ENCODE results near the gene CES3. TPM values are rescaled to one million over a fixed set of nuclear protein-coding genes. Genes with fewer than 3 reads are reported as not detected.
A peak's percentile ranks its signal among the peaks of the same experiment; 100 is the strongest.

Gene CES3
- total and polyA plus RNA-seq, 9 of the 15 experiments (the other 6 are each of a cell fraction or from before 2014, with no cell fraction given): 0.06 to 2.2 (median 0.68) TPM

DNA sequence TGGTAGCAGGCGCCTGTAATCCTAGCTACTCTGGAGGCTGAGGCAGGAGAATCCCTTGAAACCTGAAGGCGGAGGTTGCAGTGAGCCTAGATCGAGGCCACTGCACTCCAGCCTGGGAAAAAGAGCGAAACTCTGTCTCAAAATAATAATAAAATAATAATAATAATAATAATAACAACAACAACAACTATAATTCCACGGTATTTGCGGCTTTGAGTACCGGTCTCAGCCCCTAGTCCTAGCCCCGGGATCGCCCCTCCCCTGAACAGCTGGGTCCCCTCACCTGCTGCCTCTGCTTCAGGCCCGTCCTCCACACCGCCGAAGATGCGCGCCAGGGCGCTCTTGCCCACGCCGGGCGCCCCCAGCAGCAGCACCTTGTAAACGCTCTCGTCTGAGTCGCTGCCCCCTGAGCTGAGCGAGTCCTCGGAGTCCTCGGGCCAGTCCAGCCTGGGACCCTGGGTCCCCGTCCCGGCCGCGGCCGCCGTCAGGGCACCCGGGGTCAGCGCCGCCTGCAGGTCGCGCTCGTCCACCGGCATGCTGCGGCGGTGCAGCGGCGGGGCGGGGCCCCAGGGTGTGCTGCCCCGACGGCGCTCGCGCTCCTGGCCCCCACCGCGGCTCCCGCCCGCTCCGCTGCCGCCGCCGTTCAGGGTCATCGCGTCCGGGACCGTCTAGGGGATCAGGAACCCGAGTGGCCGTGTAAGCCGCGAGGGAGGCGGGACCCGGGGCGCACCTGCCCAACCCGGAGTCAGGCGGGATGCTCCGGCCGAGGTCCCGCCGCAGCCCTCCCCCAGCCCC is 36.3 kb upstream of the CES3 start (continued):
- TF ChIP-seq, protein P1, sequence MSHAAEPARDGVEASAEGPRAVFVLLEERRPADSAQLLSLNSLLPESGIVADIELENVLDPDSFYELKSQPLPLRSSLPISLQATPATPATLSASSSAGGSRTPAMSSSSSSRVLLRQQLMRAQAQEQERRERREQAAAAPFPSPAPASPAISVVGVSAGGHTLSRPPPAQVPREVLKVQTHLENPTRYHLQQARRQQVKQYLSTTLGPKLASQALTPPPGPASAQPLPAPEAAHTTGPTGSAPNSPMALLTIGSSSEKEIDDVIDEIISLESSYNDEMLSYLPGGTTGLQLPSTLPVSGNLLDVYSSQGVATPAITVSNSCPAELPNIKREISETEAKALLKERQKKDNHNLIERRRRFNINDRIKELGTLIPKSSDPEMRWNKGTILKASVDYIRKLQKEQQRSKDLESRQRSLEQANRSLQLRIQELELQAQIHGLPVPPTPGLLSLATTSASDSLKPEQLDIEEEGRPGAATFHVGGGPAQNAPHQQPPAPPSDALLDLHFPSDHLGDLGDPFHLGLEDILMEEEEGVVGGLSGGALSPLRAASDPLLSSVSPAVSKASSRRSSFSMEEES (CRISPR knock-in tag; IDR thresholded peaks at IDR 0.05): no peak
- TF ChIP-seq KLF10 (CRISPR knock-in tag; IDR thresholded peaks at IDR 0.05): no peak
- peak in 1 of 2 experiments; percentile 66; a peak in 3 of 4 replicates for TF ChIP-seq RAD21 (CRISPR knock-in tag; conservative IDR thresholded peaks at IDR 0.05 in 1 of 2, IDR thresholded peaks at IDR 0.05 in 1 of 2)
- TF ChIP-seq VEZF1 (CRISPR knock-in tag; IDR thresholded peaks at IDR 0.05): peak; percentile 53; the same call in 1 of the 2 replicates
- TF ChIP-seq CTBP1 (IDR thresholded peaks at IDR 0.05; ENCODE audit: borderline replicate concordance): peak; percentile 73; the same call in 1 of the 2 replicates
- TF ChIP-seq KDM4B (IDR thresholded peaks at IDR 0.05; ENCODE audit: borderline replicate concordance in 2 of 2, low read depth in 1 of 2): no peak
- TF ChIP-seq TRIM24 (IDR thresholded peaks at IDR 0.05): no peak
- TF ChIP-seq RB1 (IDR thresholded peaks at IDR 0.05; ENCODE audit: low read depth): peak; percentile 89
- TF ChIP-seq, protein P2, sequence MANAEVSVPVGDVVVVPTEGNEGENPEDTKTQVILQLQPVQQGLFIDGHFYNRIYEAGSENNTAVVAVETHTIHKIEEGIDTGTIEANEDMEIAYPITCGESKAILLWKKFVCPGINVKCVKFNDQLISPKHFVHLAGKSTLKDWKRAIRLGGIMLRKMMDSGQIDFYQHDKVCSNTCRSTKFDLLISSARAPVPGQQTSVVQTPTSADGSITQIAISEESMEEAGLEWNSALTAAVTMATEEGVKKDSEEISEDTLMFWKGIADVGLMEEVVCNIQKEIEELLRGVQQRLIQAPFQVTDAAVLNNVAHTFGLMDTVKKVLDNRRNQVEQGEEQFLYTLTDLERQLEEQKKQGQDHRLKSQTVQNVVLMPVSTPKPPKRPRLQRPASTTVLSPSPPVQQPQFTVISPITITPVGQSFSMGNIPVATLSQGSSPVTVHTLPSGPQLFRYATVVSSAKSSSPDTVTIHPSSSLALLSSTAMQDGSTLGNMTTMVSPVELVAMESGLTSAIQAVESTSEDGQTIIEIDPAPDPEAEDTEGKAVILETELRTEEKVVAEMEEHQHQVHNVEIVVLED (CRISPR knock-in tag; IDR thresholded peaks at IDR 0.05): no peak
- TF ChIP-seq TFAP4 (CRISPR knock-in tag; IDR thresholded peaks at IDR 0.05; ENCODE audit: borderline replicate concordance): peak; percentile 54; the same call in 1 of the 2 replicates
- no peak for TF ChIP-seq TAF1 (IDR thresholded peaks at IDR 0.05; ENCODE audit: control insufficient read depth, extremely low read depth, insufficient read depth, low read length, severe bottlenecking)
- TF ChIP-seq MTA1 (IDR thresholded peaks at IDR 0.05; ENCODE audit: borderline replicate concordance): no peak
- TF ChIP-seq FOXM1 (IDR thresholded peaks at IDR 0.05; ENCODE audit: low read depth): no peak
- no peak for TF ChIP-seq FOXM1 (CRISPR knock-in tag; IDR thresholded peaks at IDR 0.05; ENCODE audit: low read depth)
- TF ChIP-seq NFE2 (IDR thresholded peaks at IDR 0.05; ENCODE audit: low read depth): no peak
- TF ChIP-seq NCOA6 (IDR thresholded peaks at IDR 0.05): peak; percentile 91
- no peak for TF ChIP-seq ZNF124 (CRISPR knock-in tag; IDR thresholded peaks at IDR 0.05)
- peak; percentile 41; the same call in 1 of the 2 replicates for TF ChIP-seq ATF7 (IDR thresholded peaks at IDR 0.05)
- TF ChIP-seq SRF (CRISPR knock-in tag; IDR thresholded peaks at IDR 0.05): no peak
- TF ChIP-seq SMARCE1 (IDR thresholded peaks at IDR 0.05): no peak
- TF ChIP-seq BCL6 (CRISPR knock-in tag; IDR thresholded peaks at IDR 0.05): no peak

All from K562 (cell line).